T-helper 2 cell (primary cell): ENCODE results near the gene MPND.

ENCODE experiments used
- DNase-seq, 5 experiments: peaks; one replicate each; pipeline versions ENCODE4 v3.0.0 to v3.0.0-alpha.2; 2012 to 2022

MPND gene

GRCh38 chr19:4367781-4368127, 24.4 kb downstream of the MPND start:
- DNase-seq, result no peak

- DNase-seq, result no peak
These were observed 24.9 kb downstream of the MPND start for GRCh38 chr19:4368128-4368820.

- peak; percentile 27 to 87 (median 67) for DNase-seq
These were observed 25.9 kb downstream of the MPND start for GRCh38 chr19:4369109-4369887.

- DNase-seq, result peak; percentile 36 to 86 (median 65)
These were observed 26.5 kb downstream of the MPND start for GRCh38 chr19:4369888-4370260.

- no peak for DNase-seq
These were observed 27.2 kb downstream of the MPND start for GRCh38 chr19:4370418-4371041.

- no peak for DNase-seq
These were observed 28.1 kb downstream of the MPND start for GRCh38 chr19:4371247-4372164.

- no peak for DNase-seq
These were observed 29.0 kb downstream of the MPND start for GRCh38 chr19:4372165-4373012.

GRCh38 chr19:4373013-4373367, 29.6 kb downstream of the MPND start:
- no peak for DNase-seq

- DNase-seq, result no peak
These were observed 30.5 kb downstream of the MPND start for GRCh38 chr19:4373601-4374497.

GRCh38 chr19:4374498-4375163, 31.3 kb downstream of the MPND start:
- DNase-seq, result no peak

GRCh38 chr19:4375164-4376027, 32.0 kb downstream of the MPND start:
- no peak for DNase-seq

GRCh38 chr19:4376028-4376670, 32.8 kb downstream of the MPND start:
- DNase-seq, result no peak

- no peak for DNase-seq
These were observed 33.3 kb downstream of the MPND start for GRCh38 chr19:4376671-4376990.

- DNase-seq, result no peak
These were observed 33.8 kb downstream of the MPND start for GRCh38 chr19:4376991-4377781.

GRCh38 chr19:4378886-4379285, 35.5 kb downstream of the MPND start:
- no peak for DNase-seq

GRCh38 chr19:4379383-4380253, 36.3 kb downstream of the MPND start:
- DNase-seq, result peak in 2 of 5 experiments; percentile 35 to 44

- peak; percentile 24 to 79 (median 47) for DNase-seq
These were observed 36.9 kb downstream of the MPND start for GRCh38 chr19:4380254-4380727.
